Upper lobe of right lung (tissue), 1 donor: ENCODE measurements around the gene ATP2B1. TPM values are rescaled to one million over a fixed set of nuclear protein-coding genes. Genes with fewer than 3 reads are reported as not detected.
A peak's percentile ranks its signal among the peaks of the same experiment; 100 is the strongest.

Experiments
- ATAC-seq: fragments of 200-7000 bp; cut with Tn5 transposase; one replicate; pipeline ENCODE4 v1.9.1; 2020; ENCODE audit warnings: mild to moderate bottlenecking, moderate library complexity
- DNase-seq: peaks from one replicate; pipeline ENCODE4 v3.0.0-alpha.2; 2020
- H3K27ac ChIP-seq: fragments of 200-600 bp; one replicate; pipeline ENCODE4 v1.8.0; 2022
- H3K27me3 ChIP-seq: fragments of 200-600 bp; one replicate; pipeline ENCODE4 v1.8.0; 2022; ENCODE audit warnings: mild to moderate bottlenecking
- H3K36me3 ChIP-seq: fragments of 200-600 bp; one replicate; pipeline ENCODE4 v1.8.0; 2022
- H3K4me1 ChIP-seq: fragments of 200-600 bp; one replicate; pipeline ENCODE4 v1.8.0; 2022
- H3K4me3 ChIP-seq: fragments of 200-600 bp; one replicate; pipeline ENCODE4 v1.8.0; 2022; ENCODE audit warnings: mild to moderate bottlenecking
- H3K9me3 ChIP-seq: fragments of 200-600 bp; one replicate; pipeline ENCODE4 v1.8.0; 2022
- CTCF ChIP-seq: fragments of 200-600 bp; IDR thresholded peaks from one replicate; pipeline ENCODE4 v1.8.0; 2022; ENCODE audit warnings: antibody characterized with exemption
- intact Hi-C: fragments of 100-400 bp; cut with DNase I; formaldehyde crosslinking; loops from one replicate; pipeline ENCODE4 v1.11.0; 2022
- total RNA-seq: library from RNA; stranded (reverse); fragmentation: NEBNext Ultra II Directional; extraction: Animal tissue kit (Norgen Biotek cat#: 25700); gene quantifications from one replicate; pipeline ENCODE4 v1.2.1, GENCODE V29; 2021
- donor health status: DM: no; HTN: yes; CAD: no; lungs with severe emphysema.

ATP2B1 gene
- total RNA-seq, 1 donor from 2014 or later: 46.6 TPM

DNA sequence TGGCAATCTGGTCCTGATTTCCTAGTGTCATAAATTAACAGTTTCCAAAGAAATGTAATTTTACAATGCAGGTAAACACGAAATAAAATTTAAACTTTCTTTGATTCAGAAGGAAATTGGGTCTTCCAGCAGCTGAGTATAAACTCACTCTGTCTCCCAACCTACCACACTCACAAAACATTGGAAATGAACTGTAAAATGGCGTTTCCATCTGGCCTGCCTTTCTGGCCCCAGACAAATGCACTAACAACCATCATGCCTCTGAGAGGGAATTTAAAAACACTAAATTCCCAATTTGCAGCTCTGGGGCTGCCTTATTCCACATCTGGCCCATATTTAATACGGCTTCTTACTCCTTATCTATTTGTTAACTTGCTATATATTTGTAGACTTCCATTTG lies 19.3 kb downstream of the ATP2B1 start:
- H3K36me3 ChIP-seq: no peaks in the 10 kb centered on the region
- no peak overlapping the region for H3K4me3 ChIP-seq
- ATAC-seq (no peak), DNase-seq (no peak)
- intact Hi-C loops: no loop called here
- H3K27me3 ChIP-seq: no peaks in the 10 kb centered on the region
- no peak overlapping the region for H3K27ac ChIP-seq
- no peak for TF ChIP-seq CTCF
- no peaks in the 10 kb centered on the region for H3K9me3 ChIP-seq
- H3K4me1 ChIP-seq: peaks cover 22% of the 10 kb centered on the region

DNA sequence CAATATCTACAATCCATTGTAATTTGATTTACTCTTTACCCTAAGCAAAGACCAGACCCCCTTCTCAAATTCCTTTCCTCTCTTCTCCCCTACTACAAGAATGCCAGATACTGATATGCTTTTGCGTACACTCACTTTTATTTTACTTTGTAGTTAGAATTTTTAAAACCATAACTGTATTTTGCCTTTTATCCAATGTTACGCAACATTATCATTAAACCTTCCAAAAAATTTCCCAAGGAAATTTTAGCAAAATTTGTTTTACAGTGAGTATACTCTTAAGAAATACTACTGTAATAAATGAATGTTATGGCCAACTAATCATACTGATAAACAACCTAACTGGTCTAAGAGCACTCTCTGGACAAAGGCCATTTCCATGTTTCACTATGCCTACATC lies 22.3 kb downstream of the ATP2B1 start:
- DNase-seq (no peak), ATAC-seq (no peak)
- Histone ChIP-seq H3K27me3 (no peaks in the 10 kb centered on the region), H3K27ac (no peak overlapping the region), H3K4me3 (no peak overlapping the region), H3K4me1 (peaks cover 6% of the 10 kb centered on the region), H3K36me3 (no peaks in the 10 kb centered on the region), H3K9me3 (peaks cover 7% of the 10 kb centered on the region)
- intact Hi-C loops: no loop called here
- no peak for TF ChIP-seq CTCF

DNA sequence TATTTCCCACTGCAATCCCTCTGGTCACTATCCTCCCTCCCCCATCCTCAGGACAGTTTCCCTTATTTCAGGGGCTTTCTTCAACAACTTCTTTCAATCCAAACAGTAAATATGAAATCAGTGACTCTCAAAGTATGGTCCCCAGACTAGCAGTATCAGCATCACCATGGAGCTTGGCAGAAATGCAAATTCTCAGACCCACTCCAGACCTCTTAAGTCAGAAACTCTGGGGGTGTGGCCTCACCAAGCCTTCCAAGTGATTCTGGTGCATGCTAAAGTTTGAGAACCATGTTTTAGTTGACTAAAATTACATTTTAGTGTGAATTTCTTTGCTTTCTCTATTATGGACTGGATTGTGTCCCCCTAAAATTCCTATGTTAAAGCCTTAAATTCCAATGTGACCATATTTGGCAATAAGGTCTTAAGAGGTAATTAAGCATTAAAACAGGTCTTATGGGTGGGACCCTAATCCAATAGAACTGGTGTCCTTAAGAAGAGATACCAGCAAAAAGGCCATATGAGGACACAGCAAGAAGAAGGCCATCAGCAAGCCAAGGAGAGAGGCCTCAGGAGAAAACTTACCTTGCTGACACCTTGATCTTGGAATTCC lies 23.2 kb downstream of the ATP2B1 start:
- ATAC-seq (peak; percentile 59), DNase-seq (no peak)
- no peak overlapping the region for H3K4me3 ChIP-seq
- no peaks in the 10 kb centered on the region for H3K36me3 ChIP-seq
- intact Hi-C loops: no loop called here
- no peak overlapping the region for H3K27ac ChIP-seq
- H3K27me3 ChIP-seq: no peaks in the 10 kb centered on the region
- peaks cover 7% of the 10 kb centered on the region for H3K9me3 ChIP-seq
- peaks cover 6% of the 10 kb centered on the region for H3K4me1 ChIP-seq
- no peak for TF ChIP-seq CTCF

DNA sequence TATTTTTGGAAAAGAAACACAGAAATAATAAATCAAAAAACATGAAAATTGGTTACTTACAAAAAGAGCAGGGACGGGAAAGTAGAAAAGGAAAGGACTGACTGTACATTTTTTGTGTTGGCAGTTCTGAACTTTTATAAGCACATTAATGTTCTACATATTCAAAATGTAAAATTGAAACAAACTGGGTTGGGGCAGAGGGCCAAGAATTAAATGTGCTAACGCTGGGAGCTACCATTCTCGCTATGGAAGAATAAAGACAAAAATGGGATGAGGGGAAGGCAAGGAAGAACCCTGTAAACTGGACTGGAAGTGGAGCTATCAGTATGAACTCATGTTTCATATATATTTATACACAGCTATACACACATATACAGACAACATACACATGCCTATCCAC lies 24.5 kb downstream of the ATP2B1 start:
- ATAC-seq: no peak
- Histone ChIP-seq H3K27me3 (no peaks in the 10 kb centered on the region), H3K27ac (no peak overlapping the region), H3K4me1 (peaks cover 6% of the 10 kb centered on the region), H3K4me3 (no peak overlapping the region), H3K36me3 (no peaks in the 10 kb centered on the region), H3K9me3 (peaks cover 7% of the 10 kb centered on the region)
- TF ChIP-seq CTCF: no peak
- DNase-seq: no peak
- intact Hi-C loops: no loop called here

DNA sequence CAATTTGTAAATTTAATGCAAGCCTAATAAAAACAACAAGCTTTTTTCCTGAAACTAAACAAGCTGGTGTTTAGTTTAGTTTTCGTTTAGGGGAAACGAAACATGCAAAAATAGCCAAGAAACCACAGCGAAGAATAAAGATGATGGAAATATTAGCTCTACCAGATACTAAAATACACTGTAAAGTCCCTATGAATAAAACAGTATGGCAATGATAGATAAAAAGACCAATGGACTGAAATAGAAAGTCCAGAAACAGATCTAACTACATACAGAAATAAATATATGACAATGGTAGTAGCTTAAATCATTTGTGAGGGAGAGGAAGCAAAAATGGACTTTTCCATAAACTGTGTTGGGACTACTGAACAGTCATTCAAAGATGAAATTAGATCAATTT lies 26.4 kb downstream of the ATP2B1 start:
- intact Hi-C loops: no loop called here
- H3K27me3 ChIP-seq: no peaks in the 10 kb centered on the region
- DNase-seq: no peak
- H3K9me3 ChIP-seq: peaks cover 7% of the 10 kb centered on the region
- ATAC-seq: no peak
- peaks cover 6% of the 10 kb centered on the region for H3K4me1 ChIP-seq
- no peak for TF ChIP-seq CTCF
- H3K4me3 ChIP-seq: no peak overlapping the region
- H3K27ac ChIP-seq: no peak overlapping the region
- no peaks in the 10 kb centered on the region for H3K36me3 ChIP-seq

DNA sequence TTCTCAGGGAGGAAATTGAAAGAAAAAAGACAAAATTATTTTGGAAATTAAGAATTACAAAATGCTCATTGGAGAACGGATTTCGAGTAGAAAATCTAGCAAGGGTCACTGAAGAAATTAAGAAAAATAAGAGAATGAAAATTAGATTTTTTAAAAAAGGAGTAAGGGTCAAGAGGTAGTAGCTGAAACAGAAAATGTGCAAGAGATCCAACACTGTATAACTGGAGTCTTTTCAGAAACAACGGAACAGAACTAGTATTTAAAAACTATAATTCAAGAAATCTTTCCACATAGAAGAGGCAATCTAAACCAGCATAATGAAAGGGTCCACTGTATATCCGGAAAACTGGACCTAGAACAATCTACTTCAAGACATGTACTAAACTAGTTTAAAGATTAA lies 28.2 kb downstream of the ATP2B1 start:
- peaks cover 7% of the 10 kb centered on the region for H3K9me3 ChIP-seq
- no peaks in the 10 kb centered on the region for H3K36me3 ChIP-seq
- no peaks in the 10 kb centered on the region for H3K4me1 ChIP-seq
- H3K4me3 ChIP-seq: no peak overlapping the region
- ATAC-seq: no peak
- no peak overlapping the region for H3K27ac ChIP-seq
- intact Hi-C loops: no loop called here
- H3K27me3 ChIP-seq: no peaks in the 10 kb centered on the region
- no peak for TF ChIP-seq CTCF
- DNase-seq: no peak
